Measurements from ENCODE around the gene TESPA1. TPM values are rescaled to one million over a fixed set of nuclear protein-coding genes. Genes with fewer than 3 reads are reported as not detected.

The TESPA1 gene
- total and polyA plus RNA-seq, 2 of the 8 experiments (the other 6 are each of a cell fraction or from before 2014, with no cell fraction given), result not detected

DNA sequence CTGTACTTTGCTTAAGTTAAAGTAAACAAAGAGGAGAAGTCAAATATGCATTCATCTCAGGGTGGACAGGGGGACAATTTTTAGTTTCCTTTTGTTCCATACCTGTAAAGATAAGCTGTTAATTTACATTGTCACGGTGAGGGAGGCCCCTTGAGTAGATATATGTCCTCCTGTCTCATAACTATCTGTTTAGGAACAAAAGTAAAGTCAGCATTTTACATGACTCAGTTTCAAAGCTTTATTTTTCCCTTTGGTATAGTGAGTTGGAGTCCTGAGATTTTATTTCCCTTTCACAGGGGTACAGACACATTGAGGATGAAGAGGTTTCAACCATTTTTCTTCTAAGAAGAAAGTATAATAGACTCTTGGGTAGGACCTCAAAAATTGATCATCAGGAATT, 50.1 kb downstream of the TESPA1 start (continued):
- no peak for TF ChIP-seq ZNF274 (IDR thresholded peaks at IDR 0.05; ENCODE audit: borderline replicate concordance, extremely low read depth, low read length)
- TF ChIP-seq FOSL1 (IDR thresholded peaks at IDR 0.05; ENCODE audit: insufficient read depth, low read depth, low read length), result no peak
- TF ChIP-seq HDAC2 (IDR thresholded peaks at IDR 0.05; ENCODE audit: borderline replicate concordance in 1 of 2, low read depth in 2 of 2, low read length in 2 of 2), result no peak
- TF ChIP-seq SIRT6 (IDR thresholded peaks at IDR 0.05; ENCODE audit: low read length), result no peak
- no peak for TF ChIP-seq ASH2L (IDR thresholded peaks at IDR 0.05; ENCODE audit: low read length)
- TF ChIP-seq, protein P1, sequence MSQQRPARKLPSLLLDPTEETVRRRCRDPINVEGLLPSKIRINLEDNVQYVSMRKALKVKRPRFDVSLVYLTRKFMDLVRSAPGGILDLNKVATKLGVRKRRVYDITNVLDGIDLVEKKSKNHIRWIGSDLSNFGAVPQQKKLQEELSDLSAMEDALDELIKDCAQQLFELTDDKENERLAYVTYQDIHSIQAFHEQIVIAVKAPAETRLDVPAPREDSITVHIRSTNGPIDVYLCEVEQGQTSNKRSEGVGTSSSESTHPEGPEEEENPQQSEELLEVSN (IDR thresholded peaks at IDR 0.05), result no peak
- no peak for TF ChIP-seq RBBP5 (IDR thresholded peaks at IDR 0.05; ENCODE audit: borderline replicate concordance, low read depth, low read length)
- TF ChIP-seq SP1 (IDR thresholded peaks at IDR 0.05; ENCODE audit: low read depth, low read length), result no peak
